HUES64 (cell line): Measurements from ENCODE around the gene ADGRL1.
"Not testable (repeated sequence)": the region's sequence is repeated elsewhere in the genome, so short reads cannot be mapped to it uniquely, and the experiment has no call there.

ENCODE experiments used
- H3K27ac ChIP-seq: 2 replicates; pipeline ENCODE4 v1.7.0; 2013; ENCODE audit warnings: low read depth, low read length, inconsistent platforms
- H3K27me3 ChIP-seq: 2 replicates; pipeline ENCODE4 v1.6.1; 2013; ENCODE audit warnings: mild to moderate bottlenecking, low read length; ENCODE audit not compliant: insufficient read depth
- H3K36me3 ChIP-seq: 2 replicates; pipeline ENCODE4 v1.6.1; 2013; ENCODE audit warnings: mild to moderate bottlenecking, low read length; ENCODE audit not compliant: insufficient read depth
- H3K4me1 ChIP-seq: 2 replicates; pipeline ENCODE4 v1.6.1; 2013; ENCODE audit warnings: mild to moderate bottlenecking, low read length, moderate library complexity; ENCODE audit not compliant: insufficient read depth
- H3K4me3 ChIP-seq: 2 replicates; pipeline ENCODE4 v1.5.1; 2013; ENCODE audit warnings: mild to moderate bottlenecking, low read length, moderate library complexity
- H3K9ac ChIP-seq: 2 replicates; pipeline ENCODE4 v1.6.1; 2013; ENCODE audit warnings: mild to moderate bottlenecking, low read depth, low read length
- H3K9me3 ChIP-seq: 2 replicates; pipeline ENCODE4 v1.6.1; 2013; ENCODE audit warnings: low read depth, low read length; ENCODE audit not compliant: insufficient read depth
- WGBS: fragments of 150-250, 120-280 bp; methylation state at CpG from one replicate; pipeline ENCODE4 v1.1.7; 2013; ENCODE audit warnings: missing lambda C conversion rate; 5-methylcytosine and 5-hydroxymethylcytosine counted together

ADGRL1 gene

DNA sequence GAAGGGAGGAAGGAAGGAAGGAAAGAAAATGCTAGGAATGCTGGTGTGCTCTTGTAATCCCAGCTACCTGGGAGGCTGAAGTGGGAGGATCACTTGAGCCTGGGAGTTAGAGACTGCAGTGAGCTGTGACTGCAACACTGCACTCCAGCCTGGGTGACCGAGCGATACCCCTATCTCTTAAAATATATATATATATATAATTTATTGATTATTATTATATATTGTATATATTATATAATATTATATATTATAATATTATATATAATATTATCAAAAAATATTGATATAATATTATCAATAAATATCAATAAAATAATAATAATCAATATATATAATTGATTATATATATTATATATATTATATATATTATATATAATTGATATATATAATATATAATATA is 8.6 kb upstream of the ADGRL1 start:
- no peaks in the 10 kb centered on the region for H3K4me1 ChIP-seq
- no peaks in the 10 kb centered on the region for H3K9me3 ChIP-seq
- peaks cover 7% of the 10 kb centered on the region for H3K27me3 ChIP-seq
- no CpG with 5 or more reads among the region's 2 CpGs for WGBS
- no peak overlapping the region for H3K4me3 ChIP-seq
- no peak overlapping the region for H3K27ac ChIP-seq
- no peaks in the 10 kb centered on the region for H3K36me3 ChIP-seq
- H3K9ac ChIP-seq = no peak overlapping the region

DNA sequence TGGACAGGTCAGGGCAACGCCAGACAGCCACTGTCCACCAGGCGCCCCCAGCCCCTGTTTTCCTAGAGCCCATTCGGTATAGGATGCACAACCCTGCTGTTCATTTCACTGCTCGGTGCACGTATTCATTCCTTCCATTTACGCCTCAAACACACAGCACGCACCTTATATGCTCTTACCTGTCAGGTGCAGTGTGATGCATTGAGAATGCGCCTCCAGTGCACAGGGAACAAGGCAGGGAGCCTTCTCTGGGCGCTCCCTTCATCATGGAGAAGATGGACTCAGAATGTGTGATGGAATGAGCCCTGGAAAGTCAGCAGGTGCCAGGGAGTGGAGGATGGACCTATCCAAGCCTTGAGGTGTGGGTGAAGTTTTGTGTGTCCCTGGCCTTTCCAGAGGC is 4.2 kb upstream of the ADGRL1 start:
- Histone ChIP-seq H3K4me3 (peak overlapping the region; percentile 41; the same call in 1 of the 2 replicates), H3K27me3 (peaks cover 12% of the 10 kb centered on the region)
- H3K9me3 ChIP-seq, H3K36me3 ChIP-seq, H3K9ac ChIP-seq, H3K27ac ChIP-seq, H3K4me1 ChIP-seq: not testable (repeated sequence)
- 95% methylated on average over 9 of the region's 9 CpGs for WGBS

DNA sequence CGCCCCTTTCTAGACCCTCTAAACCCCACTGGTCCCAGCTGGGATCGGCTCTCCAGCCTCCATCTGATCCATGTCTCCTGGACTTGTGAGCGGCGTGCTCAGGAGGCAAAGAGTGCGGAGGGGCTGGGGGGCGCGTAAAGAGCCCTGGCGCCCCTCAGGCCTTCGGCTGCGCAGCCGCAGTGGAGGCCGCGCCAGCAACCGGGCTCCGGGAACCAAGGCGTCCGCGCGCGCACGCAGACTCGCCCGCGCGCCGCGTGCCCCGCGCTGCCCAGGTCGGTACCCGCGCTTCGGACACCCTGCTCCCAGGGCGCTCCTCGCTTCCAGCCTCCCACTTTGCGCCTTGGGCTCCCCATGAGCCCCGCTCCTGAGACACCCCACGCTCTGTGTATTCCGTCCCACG is 3.4 kb upstream of the ADGRL1 start:
- not testable (repeated sequence) for H3K27ac ChIP-seq, H3K9me3 ChIP-seq, H3K4me1 ChIP-seq, H3K36me3 ChIP-seq, H3K9ac ChIP-seq
- WGBS = 94% methylated on average over 40 of the region's 40 CpGs
- H3K4me3 ChIP-seq = peak overlapping the region; percentile 41
- peaks cover 12% of the 10 kb centered on the region for H3K27me3 ChIP-seq

- H3K4me1 ChIP-seq, H3K27ac ChIP-seq, H3K36me3 ChIP-seq, H3K9me3 ChIP-seq, H3K4me3 ChIP-seq, H3K9ac ChIP-seq: not testable (repeated sequence)
- WGBS = 77% methylated on average over 9 of the region's 9 CpGs
- peaks cover 12% of the 10 kb centered on the region for H3K27me3 ChIP-seq
Measured at GRCh38 chr19:14208496-14208895, 2.5 kb upstream of the ADGRL1 start.

- peak overlapping the region; percentile 70; the same call in 1 of the 2 replicates for H3K27ac ChIP-seq
- H3K9ac ChIP-seq = 0 out of 2 replicates have a peak overlapping the region, but pooled peaks have one; percentile 92
- H3K4me1 ChIP-seq = peaks cover 11% of the 10 kb centered on the region
- not testable (repeated sequence) for H3K9me3 ChIP-seq, H3K36me3 ChIP-seq
- peaks cover 12% of the 10 kb centered on the region for H3K27me3 ChIP-seq
- H3K4me3 ChIP-seq = peak overlapping the region; percentile 75
- WGBS = 68% methylated on average over 6 of the region's 7 CpGs
Measured at GRCh38 chr19:14207796-14208195, 1.8 kb upstream of the ADGRL1 start.

DNA sequence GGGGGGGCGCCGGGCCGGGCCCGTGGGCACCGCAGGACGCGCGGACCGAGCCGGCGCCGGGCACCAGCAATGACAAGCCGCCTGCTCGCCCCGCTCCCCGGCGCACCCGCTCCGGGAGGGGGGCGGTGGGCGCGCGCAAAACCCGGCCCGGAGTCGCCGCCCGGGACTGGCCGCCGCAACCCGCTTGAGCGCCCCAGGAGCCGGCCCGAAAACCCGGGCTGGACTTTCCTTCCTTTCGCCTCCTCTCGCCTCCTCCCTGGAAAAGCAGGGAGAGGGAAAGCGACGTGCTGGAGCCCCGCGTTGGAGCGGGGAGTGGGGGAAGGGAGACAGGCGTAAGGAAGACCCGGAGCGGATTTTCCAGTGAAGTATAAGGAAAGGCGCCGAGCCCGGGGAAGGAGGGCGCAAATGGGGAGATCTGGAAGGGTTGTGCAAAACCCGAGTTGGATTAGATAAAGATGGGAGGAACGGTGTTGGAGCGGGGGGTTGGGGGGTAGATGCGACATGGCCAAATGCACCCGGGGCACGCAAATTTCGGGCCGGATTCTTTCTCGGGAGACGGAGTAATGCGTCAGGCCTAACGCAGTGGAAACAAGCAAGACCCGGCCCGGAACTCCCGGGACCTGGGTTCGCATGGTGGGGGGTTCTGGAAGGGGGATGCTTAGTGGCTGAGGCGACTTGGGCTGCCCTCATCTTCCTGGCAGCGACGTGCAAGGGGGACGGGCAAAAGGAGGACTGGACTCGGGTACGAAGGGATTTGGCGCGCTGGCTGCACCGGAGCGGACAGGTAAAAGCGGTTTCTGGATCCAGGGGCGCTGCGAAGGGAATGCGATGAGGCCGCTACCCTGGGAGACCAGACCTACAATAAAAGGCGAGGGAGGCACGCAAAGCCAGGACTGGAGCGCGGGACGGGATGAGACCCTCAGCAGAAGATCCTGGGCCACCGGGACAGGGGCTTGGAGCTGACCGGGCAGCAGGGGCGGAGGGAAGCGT is 1.1 kb upstream of the ADGRL1 start:
- Histone ChIP-seq H3K27ac (peak overlapping the region; percentile 94), H3K27me3 (peaks cover 12% of the 10 kb centered on the region), H3K9ac (peak overlapping the region; percentile 92), H3K4me1 (peaks cover 11% of the 10 kb centered on the region), H3K4me3 (peak overlapping the region; percentile 75)
- under 1% methylated on average over 89 of the region's 89 CpGs for WGBS
- H3K36me3 ChIP-seq, H3K9me3 ChIP-seq: not testable (repeated sequence)

GRCh38 chr19:14206308-14206707 is 339 bp upstream of the ADGRL1 start:
- H3K27me3 ChIP-seq = peaks cover 12% of the 10 kb centered on the region
- H3K4me3 ChIP-seq = peak overlapping the region; percentile 75
- WGBS = under 1% methylated on average over 66 of the region's 67 CpGs
- H3K4me1 ChIP-seq = peaks cover 11% of the 10 kb centered on the region
- not testable (repeated sequence) for H3K36me3 ChIP-seq, H3K9ac ChIP-seq, H3K27ac ChIP-seq, H3K9me3 ChIP-seq

DNA sequence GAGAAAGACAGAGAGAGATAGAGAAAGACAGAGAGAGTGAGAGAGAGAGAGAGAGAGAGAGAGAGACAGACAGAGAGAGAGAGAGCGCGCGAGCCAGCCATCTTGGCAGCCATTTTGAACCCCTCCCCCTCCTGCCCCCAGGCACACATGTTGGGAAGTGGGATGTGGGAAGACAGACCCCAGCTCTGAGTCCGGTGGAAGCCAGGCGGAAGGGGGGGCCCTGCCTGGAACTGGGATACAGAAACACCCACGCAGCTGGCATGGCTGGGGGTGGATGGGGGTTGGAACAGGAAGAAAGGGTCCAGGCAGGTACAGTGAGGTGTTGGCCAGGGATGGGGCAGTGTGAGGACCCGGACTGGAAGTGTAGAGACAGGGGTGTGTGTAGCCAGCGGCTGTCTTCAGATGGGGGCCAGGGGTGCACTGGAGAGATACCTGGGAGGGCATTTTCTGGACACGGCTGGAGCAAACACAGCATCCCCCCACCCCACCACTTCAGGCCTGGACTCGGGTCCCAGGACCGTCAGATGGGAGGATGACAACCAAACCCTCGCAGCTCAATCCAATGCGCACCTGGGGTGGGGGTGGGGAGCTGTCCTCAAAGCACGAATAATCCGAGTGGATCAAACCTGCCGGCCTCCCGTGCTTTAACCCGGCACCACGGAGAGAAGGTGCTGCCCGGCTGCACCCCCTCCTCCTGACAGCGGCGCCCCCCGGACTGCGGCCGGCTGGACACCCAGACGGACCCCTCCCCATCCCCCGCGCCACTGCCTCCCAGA is 1.1 kb downstream of the ADGRL1 start:
- peaks cover 11% of the 10 kb centered on the region for H3K4me1 ChIP-seq
- H3K4me3 ChIP-seq = peak overlapping the region; percentile 75
- not testable (repeated sequence) for H3K27me3 ChIP-seq, H3K27ac ChIP-seq, H3K9me3 ChIP-seq, H3K36me3 ChIP-seq
- H3K9ac ChIP-seq = peak overlapping the region; percentile 70
- under 1% methylated on average over 23 of the region's 28 CpGs for WGBS

GRCh38 chr19:14204219-14204618 is 1.8 kb downstream of the ADGRL1 start:
- H3K9ac ChIP-seq = peak overlapping the region; percentile 70
- H3K27me3 ChIP-seq, H3K9me3 ChIP-seq, H3K36me3 ChIP-seq: not testable (repeated sequence)
- H3K4me3 ChIP-seq = peak overlapping the region; percentile 75
- H3K27ac ChIP-seq = 0 out of 2 replicates have a peak overlapping the region, but pooled peaks have one; percentile 6
- 24% methylated on average over 6 of the region's 7 CpGs for WGBS
- H3K4me1 ChIP-seq = peaks cover 11% of the 10 kb centered on the region

- H3K4me3 ChIP-seq = peak overlapping the region; percentile 75; the same call in 1 of the 2 replicates
- not testable (repeated sequence) for H3K27ac ChIP-seq, H3K36me3 ChIP-seq, H3K9me3 ChIP-seq, H3K27me3 ChIP-seq, H3K9ac ChIP-seq
- H3K4me1 ChIP-seq = peaks cover 11% of the 10 kb centered on the region
- WGBS = 88% methylated on average over 18 of the region's 20 CpGs
Measured at GRCh38 chr19:14203788-14204187, 2.2 kb downstream of the ADGRL1 start.

DNA sequence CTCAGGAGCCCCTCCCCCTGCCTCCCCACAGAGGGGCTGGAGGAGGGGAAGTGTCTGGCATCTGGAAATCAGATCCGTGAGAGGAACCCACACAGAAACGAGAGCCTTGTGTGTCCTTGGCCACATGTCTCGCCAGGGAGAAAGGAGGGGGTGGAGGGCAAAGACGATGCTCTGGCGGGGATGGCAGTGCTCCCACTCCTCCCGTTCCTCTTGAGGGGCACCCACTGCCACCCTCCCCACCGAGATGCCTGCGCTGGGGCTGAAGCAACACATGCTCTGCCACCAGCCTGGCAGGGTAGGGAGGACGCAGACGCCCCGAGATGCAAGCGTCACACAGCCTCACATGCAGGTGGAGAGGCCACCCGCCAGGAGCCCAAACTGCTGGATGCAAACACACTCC is 2.8 kb downstream of the ADGRL1 start:
- Histone ChIP-seq H3K4me3 (0 out of 2 replicates have a peak overlapping the region, but pooled peaks have one; percentile 13), H3K27me3 (no peaks in the 10 kb centered on the region), H3K9ac (no peak overlapping the region), H3K36me3 (no peaks in the 10 kb centered on the region), H3K9me3 (no peaks in the 10 kb centered on the region), H3K4me1 (peaks cover 8% of the 10 kb centered on the region), H3K27ac (no peak overlapping the region)
- 58% methylated on average over 13 of the region's 13 CpGs for WGBS
